Tibial nerve (tissue), 4 donors: ENCODE results near the gene ARL2BP.
"Not testable (repeated sequence)": the region's sequence is repeated elsewhere in the genome, so short reads cannot be mapped to it uniquely, and the experiment has no call there.

Experiments
- CTCF ChIP-seq, 5 experiments: fragments of 200-600 bp in 3 of 5; fragments of 450-650 bp in 2 of 5; sonication (generic) in 3 of 5; IDR thresholded peaks; one replicate each; pipeline ENCODE4 v1.5.1; 2016 to 2019; ENCODE audit warnings: antibody characterized with exemption in 5 of 5, mild to moderate bottlenecking in 3 of 5, moderate library complexity in 2 of 5
- EP300 ChIP-seq, 2 donors: sonication (generic); formaldehyde crosslinking; IDR thresholded peaks; one replicate each; pipeline ENCODE4 v1.6.1; 2017; ENCODE audit warnings: antibody characterized with exemption in 2 of 2, mild to moderate bottlenecking in 1 of 2
- POLR2A ChIP-seq, 2 donors: fragments of 450-650 bp; IDR thresholded peaks; one replicate each; pipeline ENCODE4 v1.6.1; 2017; ENCODE audit warnings: antibody characterized with exemption in 2 of 2, mild to moderate bottlenecking in 2 of 2, moderate library complexity in 2 of 2

- TF ChIP-seq CTCF, POLR2A, EP300 (IDR thresholded peaks at IDR 0.05): not testable (repeated sequence)
These were observed 44.7 kb upstream of the ARL2BP start for GRCh38 chr16:57200321-57200720.
